Naive thymus-derived CD4-positive, alpha-beta T cell (primary cell): ENCODE data around the gene NUDT3. TPM values are rescaled to one million over a fixed set of nuclear protein-coding genes. Genes with fewer than 3 reads are reported as not detected.
"Not testable (repeated sequence)": the region's sequence is repeated elsewhere in the genome, so short reads cannot be mapped to it uniquely, and the experiment has no call there.

Experiments
- ATAC-seq: fragments of 150-1000 bp; cut with Tn5 transposase; 2 replicates; pipeline ENCODE4 v1.10.0; 2021; ENCODE audit warnings: mild to moderate bottlenecking, moderate library complexity
- CTCF ChIA-PET: fragments of 350-600 bp; sonication (Branson Sonifier 250); formaldehyde crosslinking; loops from one replicate; lab custom pipeline; 2021; ENCODE audit warnings: antibody characterized with exemption; lab: Charles Lee
- POLR2A ChIA-PET: fragments of 350-600 bp; sonication (Branson Sonifier 250); formaldehyde crosslinking; loops from one replicate; lab custom pipeline; 2021; ENCODE audit warnings: antibody characterized with exemption, inconsistent platforms; lab: Charles Lee
- DNase-seq, 9 donors: peaks; one replicate each; pipeline versions ENCODE4 v3.0.0 to v3.0.0-alpha.2; 2020 to 2022; ENCODE audit warnings: mixed read lengths in 1 of 9
- H3K27ac ChIP-seq: one replicate; pipeline ENCODE4 v1.7.0; 2013; ENCODE audit warnings: mild to moderate bottlenecking, low read depth, low read length, moderate library complexity
- H3K27me3 ChIP-seq, 2 donors: one replicate each; pipeline ENCODE4 v1.7.0; 2013; ENCODE audit warnings: low read length in 2 of 2, mild to moderate bottlenecking in 2 of 2, moderate library complexity in 2 of 2; ENCODE audit not compliant: control insufficient read depth in 2 of 2, insufficient read depth in 2 of 2
- H3K36me3 ChIP-seq, 3 experiments: 1 replicate in 2 of 3; 2 replicates in 1 of 3; pipeline ENCODE4 v1.7.0; 2013; ENCODE audit warnings: low read length in 3 of 3, mild to moderate bottlenecking in 3 of 3, moderate library complexity in 1 of 3; ENCODE audit not compliant: insufficient read depth in 3 of 3, control insufficient read depth in 2 of 3
- H3K4me1 ChIP-seq, 2 donors: one replicate each; pipeline ENCODE4 v1.7.0; 2013; ENCODE audit warnings: low read length in 2 of 2, mild to moderate bottlenecking in 2 of 2, moderate library complexity in 1 of 2; ENCODE audit not compliant: control insufficient read depth in 2 of 2, insufficient read depth in 2 of 2
- H3K4me3 ChIP-seq: 2 replicates; pipeline ENCODE4 v1.7.0; 2013; ENCODE audit warnings: mild to moderate bottlenecking, low read length
- H3K9me3 ChIP-seq, 3 experiments: 1 replicate in 2 of 3; 2 replicates in 1 of 3; pipeline ENCODE4 v1.7.0; 2013; ENCODE audit warnings: low read length in 3 of 3; ENCODE audit not compliant: control insufficient read depth in 2 of 3
- H3K27ac Mint-ChIP-seq, 9 donors: one replicate each; pipeline ENCODE4 v1.8.0; 2020 to 2022; ENCODE audit warnings: mixed read lengths in 9 of 9, mild to moderate bottlenecking in 8 of 9, moderate library complexity in 5 of 9, inconsistent platforms in 2 of 9
- H3K27me3 Mint-ChIP-seq, 5 donors: one replicate each; pipeline ENCODE4 v1.8.0; 2021 to 2022; ENCODE audit warnings: mixed read lengths in 5 of 5, mild to moderate bottlenecking in 1 of 5
- H3K36me3 Mint-ChIP-seq, 5 donors: one replicate each; pipeline ENCODE4 v1.8.0; 2020 to 2022; ENCODE audit warnings: mixed read lengths in 5 of 5, mild to moderate bottlenecking in 3 of 5, inconsistent platforms in 1 of 5
- H3K4me1 Mint-ChIP-seq, 7 donors: one replicate each; pipeline ENCODE4 v1.8.0; 2020 to 2022; ENCODE audit warnings: mixed read lengths in 7 of 7, mild to moderate bottlenecking in 3 of 7, inconsistent platforms in 1 of 7
- H3K4me3 Mint-ChIP-seq, 10 donors: one replicate each; pipeline ENCODE4 v1.8.0; 2020 to 2022; ENCODE audit warnings: mild to moderate bottlenecking in 10 of 10, mixed read lengths in 10 of 10, moderate library complexity in 6 of 10, inconsistent platforms in 2 of 10
- H3K9me3 Mint-ChIP-seq, 11 donors: one replicate each; pipeline ENCODE4 v1.8.0; 2020 to 2022; ENCODE audit warnings: mixed read lengths in 11 of 11, mild to moderate bottlenecking in 4 of 11, inconsistent platforms in 1 of 11, moderate library complexity in 1 of 11
- intact Hi-C, 2 donors: fragments of 100-400 bp; cut with micrococcal nuclease; formaldehyde crosslinking; loops; one replicate each; pipeline ENCODE4 v1.15.1; 2023
- polyA plus RNA-seq, 2 donors: library from polyadenylated mRNA; unstranded; fragments of 300-500 nt; fragmentation: Illumina TruSeq; gene quantifications; one replicate each; pipeline ENCODE4 v1.2.3, GENCODE V29; 2021
- total RNA-seq, 6 experiments: library from RNA in 5 of 6; stranded (reverse) in 5 of 6; gene quantifications; 1 replicate in 5 of 6; 2 replicates in 1 of 6; pipeline ENCODE4 v1.2.3 and lab custom pipeline; 2021 to 2026

NUDT3 gene
- total and polyA plus RNA-seq, 7 experiments from 2014 or later, result 10.4 to 29.7 (median 23.4) TPM

GRCh38 chr6:34324738-34325444, 67.6 kb downstream of the NUDT3 start:
- Histone ChIP-seq H3K9me3 (no peaks in the 10 kb centered on the region), H3K36me3 (peaks cover 0 to 12% (median 0%) of the 10 kb centered on the region in 3 experiments), H3K27me3 (no peaks in the 10 kb centered on the region), H3K4me3 (no peak overlapping the region), H3K4me1 (no peaks in the 10 kb centered on the region), H3K27ac (no peak overlapping the region)
- intact Hi-C loops, result no loop called here
- H3K27me3 Mint-ChIP-seq, result no peaks in the 10 kb centered on the region
- DNase-seq, result no peak
- POLR2A ChIA-PET, result no interaction called here
- no peak for ATAC-seq
- H3K9me3 Mint-ChIP-seq, result peaks cover 0 to 4% (median 0%) of the 10 kb centered on the region in 11 donors
- peaks cover 0 to 16% (median 7%) of the 10 kb centered on the region in 5 donors for H3K36me3 Mint-ChIP-seq
- H3K4me3 Mint-ChIP-seq, result no peak overlapping the region
- CTCF ChIA-PET, result no interaction called here
- H3K4me1 Mint-ChIP-seq, result peaks cover 0 to 10% (median 3%) of the 10 kb centered on the region in 7 donors
- no peak overlapping the region for H3K27ac Mint-ChIP-seq

GRCh38 chr6:34324221-34324620, 68.2 kb downstream of the NUDT3 start:
- H3K27me3 ChIP-seq, intact Hi-C loops, H3K27ac ChIP-seq, DNase-seq, ATAC-seq, H3K9me3 ChIP-seq, POLR2A ChIA-PET, H3K4me3 ChIP-seq, H3K4me1 ChIP-seq, H3K27ac Mint-ChIP-seq, CTCF ChIA-PET, H3K9me3 Mint-ChIP-seq, H3K4me3 Mint-ChIP-seq, H3K27me3 Mint-ChIP-seq: not testable (repeated sequence)
- peaks cover 0 to 12% (median 0%) of the 10 kb centered on the region in 3 experiments for H3K36me3 ChIP-seq
- H3K36me3 Mint-ChIP-seq, result peaks cover 0 to 22% (median 7%) of the 10 kb centered on the region in 5 donors
- peaks cover 0 to 17% (median 8%) of the 10 kb centered on the region in 7 donors for H3K4me1 Mint-ChIP-seq

GRCh38 chr6:34323300-34323699, 69.2 kb downstream of the NUDT3 start:
- Histone ChIP-seq H3K9me3 (no peaks in the 10 kb centered on the region), H3K27ac (no peak overlapping the region), H3K36me3 (peaks cover 0 to 12% (median 0%) of the 10 kb centered on the region in 3 experiments), H3K4me3 (no peak overlapping the region), H3K4me1 (no peaks in the 10 kb centered on the region), H3K27me3 (no peaks in the 10 kb centered on the region)
- intact Hi-C loops, result no loop called here
- Mint-ChIP-seq H3K36me3 (peaks cover 0 to 16% (median 7%) of the 10 kb centered on the region in 5 donors), H3K27ac (peak overlapping the region in 1 of 9 donors; percentile 45), H3K4me3 (no peak overlapping the region), H3K4me1 (peaks cover 0 to 22% (median 15%) of the 10 kb centered on the region in 7 donors), H3K27me3 (no peaks in the 10 kb centered on the region), H3K9me3 (peaks cover 0 to 4% (median 0%) of the 10 kb centered on the region in 11 donors)
- DNase-seq, result no peak
- ATAC-seq, result no peak
- POLR2A ChIA-PET, result no interaction called here
- CTCF ChIA-PET, result no interaction called here

- ChIA-PET CTCF (no interaction called here), POLR2A (no interaction called here)
- Mint-ChIP-seq H3K9me3 (peaks cover 0 to 4% (median 0%) of the 10 kb centered on the region in 11 donors), H3K27me3 (no peaks in the 10 kb centered on the region), H3K27ac (no peak overlapping the region), H3K36me3 (peaks cover 0 to 16% (median 7%) of the 10 kb centered on the region in 5 donors), H3K4me3 (no peak overlapping the region), H3K4me1 (peaks cover 0 to 23% (median 18%) of the 10 kb centered on the region in 7 donors)
- intact Hi-C loops, result no loop called here
- ATAC-seq, result no peak
- Histone ChIP-seq H3K27me3 (no peaks in the 10 kb centered on the region), H3K9me3 (no peaks in the 10 kb centered on the region), H3K36me3 (peaks cover 0 to 12% (median 0%) of the 10 kb centered on the region in 3 experiments), H3K4me3 (no peak overlapping the region), H3K4me1 (no peaks in the 10 kb centered on the region), H3K27ac (no peak overlapping the region)
- no peak for DNase-seq
Measured at GRCh38 chr6:34322732-34323131, 69.7 kb downstream of the NUDT3 start.

- ATAC-seq (no peak), DNase-seq (no peak)
- CTCF ChIA-PET, result no interaction called here
- H3K4me3 Mint-ChIP-seq, result no peak overlapping the region
- H3K27ac Mint-ChIP-seq, result no peak overlapping the region
- Histone ChIP-seq H3K27ac (no peak overlapping the region), H3K36me3 (peaks cover 0 to 12% (median 0%) of the 10 kb centered on the region in 3 experiments), H3K9me3 (no peaks in the 10 kb centered on the region), H3K4me1 (no peaks in the 10 kb centered on the region), H3K4me3 (no peak overlapping the region), H3K27me3 (no peaks in the 10 kb centered on the region)
- peaks cover 0 to 4% (median 0%) of the 10 kb centered on the region in 11 donors for H3K9me3 Mint-ChIP-seq
- POLR2A ChIA-PET, result no interaction called here
- H3K36me3 Mint-ChIP-seq, result peaks cover 0 to 16% (median 7%) of the 10 kb centered on the region in 5 donors
- H3K4me1 Mint-ChIP-seq, result peaks cover 4 to 32% (median 26%) of the 10 kb centered on the region in 7 donors
- intact Hi-C loops, result no loop called here
- H3K27me3 Mint-ChIP-seq, result no peaks in the 10 kb centered on the region
Measured at GRCh38 chr6:34321821-34322220, 70.6 kb downstream of the NUDT3 start.

GRCh38 chr6:34319471-34319885, 73.0 kb downstream of the NUDT3 start:
- H3K27ac ChIP-seq, result no peak overlapping the region
- Mint-ChIP-seq H3K9me3 (peaks cover 0 to 4% (median 0%) of the 10 kb centered on the region in 11 donors), H3K4me3 (no peak overlapping the region), H3K4me1 (peaks cover 24 to 55% (median 49%) of the 10 kb centered on the region in 7 donors), H3K27ac (peak overlapping the region in 5 of 9 donors; percentile 7 to 63 (median 31)), H3K36me3 (peaks cover 0 to 16% (median 7%) of the 10 kb centered on the region in 5 donors), H3K27me3 (no peaks in the 10 kb centered on the region)
- H3K27me3 ChIP-seq, result no peaks in the 10 kb centered on the region
- DNase-seq, result no peak
- ATAC-seq, result no peak
- POLR2A ChIA-PET, result no interaction called here
- peaks cover 0 to 12% (median 0%) of the 10 kb centered on the region in 3 experiments for H3K36me3 ChIP-seq
- H3K4me1 ChIP-seq, result peaks cover 0 to 10% of the 10 kb centered on the region in 2 donors
- no peak overlapping the region for H3K4me3 ChIP-seq
- CTCF ChIA-PET, result interaction anchor here (0.6 kb wide), 1 partner anchor 29 kb away, joined by 6 read pairs; no protein-coding TSS in a partner anchor
- no peaks in the 10 kb centered on the region for H3K9me3 ChIP-seq
- intact Hi-C loops, result loop anchor here in 1 of 2 donors (10.0 kb wide), 1 partner anchor 45 kb away; no protein-coding TSS in a partner anchor
